Left lung (tissue), 14 donors: ENCODE measurements around the gene KLHL7. TPM values are rescaled to one million over a fixed set of nuclear protein-coding genes. Genes with fewer than 3 reads are reported as not detected.

ENCODE experiments used
- ATAC-seq: fragments of 200-7000 bp; cut with Tn5 transposase; one replicate; pipeline ENCODE4 v1.9.1; 2020; ENCODE audit warnings: moderate library complexity
- DNase-seq, 4 donors: peaks; one replicate each; pipeline ENCODE4 v3.0.0-alpha.2; 2013 to 2020
- H3K27ac ChIP-seq, 2 donors: fragments of 200-600 bp; sonication (generic) in 1 of 2; one replicate each; pipeline versions ENCODE4 v1.5.0 to v1.8.0; 2020 to 2021
- H3K27me3 ChIP-seq, 2 donors: fragments of 200-600 bp; sonication (generic) in 1 of 2; one replicate each; pipeline versions ENCODE4 v1.5.0 to v1.8.0; 2020 to 2021
- H3K36me3 ChIP-seq, 2 donors: fragments of 200-600 bp; sonication (generic) in 1 of 2; one replicate each; pipeline versions ENCODE4 v1.5.0 to v1.8.0; 2020 to 2021
- H3K4me1 ChIP-seq, 2 donors: fragments of 200-600 bp; one replicate each; pipeline ENCODE4 v1.8.0; 2021
- H3K4me3 ChIP-seq, 2 donors: fragments of 200-600 bp; sonication (generic) in 1 of 2; one replicate each; pipeline versions ENCODE4 v1.5.0 to v1.8.0; 2020 to 2021; ENCODE audit warnings: mild to moderate bottlenecking in 1 of 2
- H3K9me3 ChIP-seq, 2 donors: fragments of 200-600 bp; sonication (generic) in 1 of 2; one replicate each; pipeline versions ENCODE4 v1.5.0 to v1.8.0; 2020 to 2021
- CTCF ChIP-seq, 2 donors: fragments of 200-600 bp; sonication (generic) in 1 of 2; IDR thresholded peaks; one replicate each; pipeline versions ENCODE4 v1.5.0 to v1.8.0; 2021; ENCODE audit warnings: antibody characterized with exemption in 2 of 2
- intact Hi-C, 2 donors: fragments of 100-400 bp; cut with DNase I; formaldehyde crosslinking; loops; one replicate each; pipeline versions ENCODE4 v1.11.2 to v1.14.2; 2022
- long read RNA-seq, 12 donors: library from polyadenylated mRNA in 2 of 12; unstranded in 2 of 12; transcript quantifications; one replicate each; pipeline ENCODE4 v2.0.0 and lab custom pipeline, GENCODE V29; 2019 to 2026
- polyA plus RNA-seq, 6 donors: library from polyadenylated mRNA; unstranded; fragments of 120-200 nt; gene quantifications; one replicate each; pipeline ENCODE4 v1.2.1, GENCODE V29; 2013; ENCODE audit not compliant: insufficient read length in 6 of 6
- total RNA-seq, 2 donors: library from RNA; stranded (reverse); fragmentation: NEBNext Ultra II Directional; extraction: Animal tissue kit (Norgen Biotek cat#: 25700); gene quantifications; one replicate each; pipeline ENCODE4 v1.2.1, GENCODE V29; 2021
- donor health status: DM: no; HTN: yes; CAD: no.
- donor health status: DM: no; HTN: no; CAD: no.

The KLHL7 gene
- total RNA-seq = 10 to 100 TPM; 18.1 to 23.3 TPM
- polyA plus RNA-seq = 10 to 100 TPM; 44.1 to 55.9 (median 49.1) TPM
- long read RNA-seq, donor 1, full-length matches to known transcripts = 11 of 11 reads
- long read RNA-seq, donor 1, partial matches to known transcripts = 0 of 11 reads
- long read RNA-seq, donor 1, other reads (novel, unspliced or antisense) = 0 of 11 reads
- long read RNA-seq, donor 2, full-length matches to known transcripts = 12 of 12 reads
- long read RNA-seq, donor 2, partial matches to known transcripts = 0 of 12 reads
- long read RNA-seq, donor 2, other reads (novel, unspliced or antisense) = 0 of 12 reads
- long read RNA-seq, donor 3, full-length matches to known transcripts = 11 of 21 reads
- long read RNA-seq, donor 3, partial matches to known transcripts = 10 of 21 reads
- long read RNA-seq, donor 3, other reads (novel, unspliced or antisense) = 0 of 21 reads
- long read RNA-seq, donor 4, full-length matches to known transcripts = 4 of 9 reads
- long read RNA-seq, donor 4, partial matches to known transcripts = 2 of 9 reads
- long read RNA-seq, donor 4, other reads (novel, unspliced or antisense) = 3 of 9 reads
- long read RNA-seq, donor 5, full-length matches to known transcripts = 15 of 15 reads
- long read RNA-seq, donor 5, partial matches to known transcripts = 0 of 15 reads
- long read RNA-seq, donor 5, other reads (novel, unspliced or antisense) = 0 of 15 reads
- long read RNA-seq, donor 6, full-length matches to known transcripts = 15 of 15 reads
- long read RNA-seq, donor 6, partial matches to known transcripts = 0 of 15 reads
- long read RNA-seq, donor 6, other reads (novel, unspliced or antisense) = 0 of 15 reads
- long read RNA-seq, donor 7, full-length matches to known transcripts = 16 of 16 reads
- long read RNA-seq, donor 7, partial matches to known transcripts = 0 of 16 reads
- long read RNA-seq, donor 7, other reads (novel, unspliced or antisense) = 0 of 16 reads
- long read RNA-seq, donor 8, full-length matches to known transcripts = 12 of 12 reads
- long read RNA-seq, donor 8, partial matches to known transcripts = 0 of 12 reads
- long read RNA-seq, donor 8, other reads (novel, unspliced or antisense) = 0 of 12 reads
- long read RNA-seq, donor 9 = 0 reads
- long read RNA-seq, donor 10, partial matches to known transcripts = 1 of 1 reads
- long read RNA-seq, donor 10, other reads (novel, unspliced or antisense) = 0 of 1 reads
- long read RNA-seq, donor 11, full-length matches to known transcripts = 33 of 33 reads
- long read RNA-seq, donor 11, partial matches to known transcripts = 0 of 33 reads
- long read RNA-seq, donor 11, other reads (novel, unspliced or antisense) = 0 of 33 reads
- long read RNA-seq, donor 12, full-length matches to known transcripts = 7 of 12 reads
- long read RNA-seq, donor 12, partial matches to known transcripts = 5 of 12 reads
- long read RNA-seq, donor 12, other reads (novel, unspliced or antisense) = 0 of 12 reads

GRCh38 chr7:23105644-23106056 lies at the start of gene KLHL7:
KLHL7 (plus strand) TSS chr7:23105785; CDS start chr7:23106027, 242 bp downstream.
- Histone ChIP-seq H3K4me3 (peak within 1 kb of the TSS; percentile 82 to 85), H3K4me1 (peaks cover 5 to 35% of the 10 kb centered on the region in 2 donors), H3K36me3 (no peaks in the 10 kb centered on the region), H3K27me3 (no peaks in the 10 kb centered on the region), H3K9me3 (no peaks in the 10 kb centered on the region), H3K27ac (peak within 1 kb of the TSS; percentile 81 to 91)
- ATAC-seq = peak; percentile 99
- intact Hi-C loops = no loop called here
- no peak for TF ChIP-seq CTCF (IDR thresholded peaks at IDR 0.05)
- peak; percentile 93 to 100 (median 98) for DNase-seq

- H3K27me3 ChIP-seq = no peaks in the 10 kb centered on the region
- peak overlapping the region in 1 of 2 donors; percentile 11 for H3K27ac ChIP-seq
- DNase-seq (peak in 2 of 4 donors; percentile 52 to 71), ATAC-seq (no peak)
- no peaks in the 10 kb centered on the region for H3K36me3 ChIP-seq
- intact Hi-C loops = no loop called here
- TF ChIP-seq CTCF (IDR thresholded peaks at IDR 0.05) = no peak
- H3K4me1 ChIP-seq = no peaks in the 10 kb centered on the region
- H3K4me3 ChIP-seq = no peak overlapping the region
- no peaks in the 10 kb centered on the region for H3K9me3 ChIP-seq
Measured at GRCh38 chr7:23058408-23059096, 47.0 kb upstream of the KLHL7 start.

GRCh38 chr7:23061327-23061726 lies 44.3 kb upstream of the KLHL7 start:
- intact Hi-C loops = no loop called here
- no peaks in the 10 kb centered on the region for H3K27me3 ChIP-seq
- no peak overlapping the region for H3K27ac ChIP-seq
- H3K4me3 ChIP-seq = no peak overlapping the region
- H3K36me3 ChIP-seq = no peaks in the 10 kb centered on the region
- no peak for TF ChIP-seq CTCF (IDR thresholded peaks at IDR 0.05)
- no peaks in the 10 kb centered on the region for H3K4me1 ChIP-seq
- H3K9me3 ChIP-seq = no peaks in the 10 kb centered on the region
- ATAC-seq = no peak
- DNase-seq = no peak

GRCh38 chr7:23062452-23062851 lies 43.1 kb upstream of the KLHL7 start:
- DNase-seq (no peak), ATAC-seq (no peak)
- intact Hi-C loops = no loop called here
- no peak overlapping the region for H3K27ac ChIP-seq
- TF ChIP-seq CTCF (IDR thresholded peaks at IDR 0.05) = no peak
- H3K4me3 ChIP-seq = no peak overlapping the region
- H3K27me3 ChIP-seq = no peaks in the 10 kb centered on the region
- H3K36me3 ChIP-seq = no peaks in the 10 kb centered on the region
- no peaks in the 10 kb centered on the region for H3K9me3 ChIP-seq
- H3K4me1 ChIP-seq = no peaks in the 10 kb centered on the region
